K562 (cell line): ENCODE data around the gene OR51E2.

ENCODE experiments used
- CBX8 ChIP-seq: fragments of 200-600 bp; sonication (generic); IDR thresholded peaks from 2 replicates; pipeline ENCODE4 v1.6.1; 2012; ENCODE audit warnings: borderline replicate concordance, mixed run types, low read depth, mild to moderate bottlenecking, moderate library complexity, mixed read lengths, low read length, control low read depth, inconsistent platforms; ENCODE audit not compliant: poor library complexity, severe bottlenecking; ENCODE audit errors: extremely low read depth
- E2F3 ChIP-seq: fragments of 250-450 bp; sonication (Bioruptor Pico); IDR thresholded peaks from 2 replicates; pipeline ENCODE4 v1.4.0; 2020; ENCODE audit warnings: mild to moderate bottlenecking
- FOS ChIP-seq: IDR thresholded peaks from 3 replicates; pipeline ENCODE4 v1.6.1; 2011; ENCODE audit not compliant: insufficient read length; ENCODE audit errors: extremely low read depth
- POLR2AphosphoS5 ChIP-seq: IDR thresholded peaks from 2 replicates; pipeline ENCODE4 v1.6.1; 2011; ENCODE audit warnings: mild to moderate bottlenecking, low read depth, low read length, moderate library complexity; ENCODE audit not compliant: control insufficient read depth, insufficient read depth
- PRDM10 ChIP-seq: fragments of 450-650 bp; IDR thresholded peaks from 2 replicates; pipeline ENCODE4 v1.6.1; 2018; ENCODE audit not compliant: partially characterized antibody
- RAD51 ChIP-seq: fragments of 450-650 bp; IDR thresholded peaks from 2 replicates; pipeline ENCODE4 v1.7.1; 2016; ENCODE audit warnings: low read depth, mild to moderate bottlenecking, borderline replicate concordance
- RBM39 ChIP-seq: fragments of 200-400 bp; formaldehyde crosslinking; optimal IDR thresholded peaks from 2 replicates; pipeline ENCODE3; 2018; ENCODE audit warnings: low read depth, low read length
- RFX5 ChIP-seq: IDR thresholded peaks from 2 replicates; pipeline ENCODE4 v1.6.1; 2011; ENCODE audit warnings: low read depth, mild to moderate bottlenecking, improper control_type of control experiment, low read length
- TRIM24 ChIP-seq, 2 experiments: fragments of 450-650 bp; IDR thresholded peaks; 2 replicates each; pipeline ENCODE4 v1.6.1; 2016
- ZNF589 ChIP-seq: fragments of 200-800 bp; sonication (Bioruptor generic); IDR thresholded peaks from 2 replicates; pipeline ENCODE4 v1.6.1; 2016; ENCODE audit warnings: low read depth, missing genetic modification characterization, missing compliant biosample characterization
- ZNF644 ChIP-seq: fragments of 200-800 bp; sonication (Bioruptor generic); IDR thresholded peaks from 2 replicates; pipeline ENCODE4 v1.6.1; 2016; ENCODE audit warnings: low read depth, missing genetic modification characterization, missing compliant biosample characterization
- TF ChIP-seq, protein P1 (sequence below): sonication (generic); formaldehyde crosslinking; IDR thresholded peaks from 2 replicates; pipeline ENCODE4 v1.8.0; 2022; ENCODE audit warnings: missing genetic modification reagents, mild to moderate bottlenecking, borderline replicate concordance
- TF ChIP-seq, protein P2 (sequence below): fragments of 250-450 bp; sonication (Bioruptor Pico); IDR thresholded peaks from 2 replicates; pipeline ENCODE4 v1.8.0; 2022; ENCODE audit warnings: inconsistent platforms, mild to moderate bottlenecking, moderate library complexity, borderline replicate concordance
- TF ChIP-seq, protein P3 (sequence below): fragments of 250-450 bp; sonication (Bioruptor Pico); IDR thresholded peaks from 2 replicates; pipeline ENCODE4 v1.4.0; 2020

- TF ChIP-seq POLR2AphosphoS5 (no peak), ZNF589 (no peak), RBM39 (no peak), RFX5 (no peak), RAD51 (no peak), E2F3 (no peak), CBX8 (no peak), FOS (no peak), PRDM10 (no peak), TRIM24 (IDR thresholded peaks at IDR 0.05) (no peak), ZNF644 (tag) (no peak)
- TF ChIP-seq, protein P1, sequence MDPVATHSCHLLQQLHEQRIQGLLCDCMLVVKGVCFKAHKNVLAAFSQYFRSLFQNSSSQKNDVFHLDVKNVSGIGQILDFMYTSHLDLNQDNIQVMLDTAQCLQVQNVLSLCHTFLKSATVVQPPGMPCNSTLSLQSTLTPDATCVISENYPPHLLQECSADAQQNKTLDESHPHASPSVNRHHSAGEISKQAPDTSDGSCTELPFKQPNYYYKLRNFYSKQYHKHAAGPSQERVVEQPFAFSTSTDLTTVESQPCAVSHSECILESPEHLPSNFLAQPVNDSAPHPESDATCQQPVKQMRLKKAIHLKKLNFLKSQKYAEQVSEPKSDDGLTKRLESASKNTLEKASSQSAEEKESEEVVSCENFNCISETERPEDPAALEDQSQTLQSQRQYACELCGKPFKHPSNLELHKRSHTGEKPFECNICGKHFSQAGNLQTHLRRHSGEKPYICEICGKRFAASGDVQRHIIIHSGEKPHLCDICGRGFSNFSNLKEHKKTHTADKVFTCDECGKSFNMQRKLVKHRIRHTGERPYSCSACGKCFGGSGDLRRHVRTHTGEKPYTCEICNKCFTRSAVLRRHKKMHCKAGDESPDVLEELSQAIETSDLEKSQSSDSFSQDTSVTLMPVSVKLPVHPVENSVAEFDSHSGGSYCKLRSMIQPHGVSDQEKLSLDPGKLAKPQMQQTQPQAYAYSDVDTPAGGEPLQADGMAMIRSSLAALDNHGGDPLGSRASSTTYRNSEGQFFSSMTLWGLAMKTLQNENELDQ (CRISPR knock-in tag): no peak
- TF ChIP-seq, protein P2, sequence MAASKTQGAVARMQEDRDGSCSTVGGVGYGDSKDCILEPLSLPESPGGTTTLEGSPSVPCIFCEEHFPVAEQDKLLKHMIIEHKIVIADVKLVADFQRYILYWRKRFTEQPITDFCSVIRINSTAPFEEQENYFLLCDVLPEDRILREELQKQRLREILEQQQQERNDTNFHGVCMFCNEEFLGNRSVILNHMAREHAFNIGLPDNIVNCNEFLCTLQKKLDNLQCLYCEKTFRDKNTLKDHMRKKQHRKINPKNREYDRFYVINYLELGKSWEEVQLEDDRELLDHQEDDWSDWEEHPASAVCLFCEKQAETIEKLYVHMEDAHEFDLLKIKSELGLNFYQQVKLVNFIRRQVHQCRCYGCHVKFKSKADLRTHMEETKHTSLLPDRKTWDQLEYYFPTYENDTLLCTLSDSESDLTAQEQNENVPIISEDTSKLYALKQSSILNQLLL (CRISPR knock-in tag): no peak
- TF ChIP-seq, protein P3, sequence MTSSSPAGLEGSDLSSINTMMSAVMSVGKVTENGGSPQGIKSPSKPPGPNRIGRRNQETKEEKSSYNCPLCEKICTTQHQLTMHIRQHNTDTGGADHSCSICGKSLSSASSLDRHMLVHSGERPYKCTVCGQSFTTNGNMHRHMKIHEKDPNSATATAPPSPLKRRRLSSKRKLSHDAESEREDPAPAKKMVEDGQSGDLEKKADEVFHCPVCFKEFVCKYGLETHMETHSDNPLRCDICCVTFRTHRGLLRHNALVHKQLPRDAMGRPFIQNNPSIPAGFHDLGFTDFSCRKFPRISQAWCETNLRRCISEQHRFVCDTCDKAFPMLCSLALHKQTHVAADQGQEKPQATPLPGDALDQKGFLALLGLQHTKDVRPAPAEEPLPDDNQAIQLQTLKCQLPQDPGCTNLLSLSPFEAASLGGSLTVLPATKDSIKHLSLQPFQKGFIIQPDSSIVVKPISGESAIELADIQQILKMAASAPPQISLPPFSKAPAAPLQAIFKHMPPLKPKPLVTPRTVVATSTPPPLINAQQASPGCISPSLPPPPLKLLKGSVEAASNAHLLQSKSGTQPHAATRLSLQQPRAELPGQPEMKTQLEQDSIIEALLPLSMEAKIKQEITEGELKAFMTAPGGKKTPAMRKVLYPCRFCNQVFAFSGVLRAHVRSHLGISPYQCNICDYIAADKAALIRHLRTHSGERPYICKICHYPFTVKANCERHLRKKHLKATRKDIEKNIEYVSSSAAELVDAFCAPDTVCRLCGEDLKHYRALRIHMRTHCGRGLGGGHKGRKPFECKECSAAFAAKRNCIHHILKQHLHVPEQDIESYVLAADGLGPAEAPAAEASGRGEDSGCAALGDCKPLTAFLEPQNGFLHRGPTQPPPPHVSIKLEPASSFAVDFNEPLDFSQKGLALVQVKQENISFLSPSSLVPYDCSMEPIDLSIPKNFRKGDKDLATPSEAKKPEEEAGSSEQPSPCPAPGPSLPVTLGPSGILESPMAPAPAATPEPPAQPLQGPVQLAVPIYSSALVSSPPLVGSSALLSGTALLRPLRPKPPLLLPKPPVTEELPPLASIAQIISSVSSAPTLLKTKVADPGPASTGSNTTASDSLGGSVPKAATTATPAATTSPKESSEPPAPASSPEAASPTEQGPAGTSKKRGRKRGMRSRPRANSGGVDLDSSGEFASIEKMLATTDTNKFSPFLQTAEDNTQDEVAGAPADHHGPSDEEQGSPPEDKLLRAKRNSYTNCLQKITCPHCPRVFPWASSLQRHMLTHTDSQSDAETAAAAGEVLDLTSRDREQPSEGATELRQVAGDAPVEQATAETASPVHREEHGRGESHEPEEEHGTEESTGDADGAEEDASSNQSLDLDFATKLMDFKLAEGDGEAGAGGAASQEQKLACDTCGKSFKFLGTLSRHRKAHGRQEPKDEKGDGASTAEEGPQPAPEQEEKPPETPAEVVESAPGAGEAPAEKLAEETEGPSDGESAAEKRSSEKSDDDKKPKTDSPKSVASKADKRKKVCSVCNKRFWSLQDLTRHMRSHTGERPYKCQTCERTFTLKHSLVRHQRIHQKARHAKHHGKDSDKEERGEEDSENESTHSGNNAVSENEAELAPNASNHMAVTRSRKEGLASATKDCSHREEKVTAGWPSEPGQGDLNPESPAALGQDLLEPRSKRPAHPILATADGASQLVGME (CRISPR knock-in tag): no peak
Measured at GRCh38 chr11:4704054-4704789, 6.6 kb upstream of the OR51E2 start, which contains the start of gene MMP26.
